Measurements from ENCODE around the gene CDKN1A. TPM values are rescaled to one million over a fixed set of nuclear protein-coding genes. Genes with fewer than 3 reads are reported as not detected.
"Not testable (repeated sequence)": the region's sequence is repeated elsewhere in the genome, so short reads cannot be mapped to it uniquely, and the experiment has no call there.

CDKN1A gene
- total and polyA plus RNA-seq, 2 donors = 13.1 to 81.2 TPM

DNA sequence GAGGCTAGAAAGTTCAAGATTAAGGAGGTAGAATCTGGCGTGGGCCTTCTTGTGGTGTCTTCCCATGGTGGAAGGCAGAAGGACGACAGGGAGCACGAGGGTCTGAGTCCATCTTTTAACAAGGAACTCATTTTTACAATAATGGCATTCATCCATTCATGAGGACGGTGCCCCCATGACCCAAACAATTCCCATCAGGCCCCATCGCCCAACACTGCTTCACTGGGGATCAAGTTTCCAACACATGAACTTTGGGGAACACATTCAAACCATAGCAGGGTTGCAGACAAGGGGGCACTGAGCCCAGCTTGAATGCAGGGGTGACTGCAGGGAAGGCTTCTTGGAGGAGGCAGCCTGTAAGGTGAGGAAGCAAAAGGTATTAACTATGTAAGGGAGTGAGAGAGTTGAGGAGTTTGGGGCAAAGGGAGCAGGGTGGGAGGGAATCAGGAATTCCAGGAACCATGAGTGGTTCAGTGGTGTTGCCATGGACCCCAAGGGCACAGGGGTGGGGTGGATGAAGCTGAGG, 24.6 kb downstream of the CDKN1A start:
- H3K36me3 ChIP-seq (ENCODE audit: control insufficient read depth in 2 of 2, insufficient read depth in 2 of 2, low read length in 1 of 2) = no peaks in the 10 kb centered on the region
- no peaks in the 10 kb centered on the region for H3K4me1 ChIP-seq (ENCODE audit: control insufficient read depth in 2 of 2, insufficient read depth in 2 of 2, low read length in 2 of 2)
- H3K27me3 ChIP-seq (ENCODE audit: control insufficient read depth in 2 of 2, insufficient read depth in 1 of 2, low read length in 1 of 2) = no peaks in the 10 kb centered on the region
- no peaks in the 10 kb centered on the region for H3K9me3 ChIP-seq (ENCODE audit: control insufficient read depth in 2 of 2, insufficient read depth in 1 of 2, low read length in 1 of 2)
- DNase-seq (ENCODE audit: low read depth in 6 of 9, low spot score in 9 of 9) = no peak
- H3K4me3 ChIP-seq (ENCODE audit: low read length in 2 of 2) = no peak overlapping the region
- H3K27ac ChIP-seq (ENCODE audit: low read depth in 1 of 2, low read length in 1 of 2) = no peak overlapping the region
- 97% methylated on average over 5 of the region's 5 CpGs for WGBS

DNA sequence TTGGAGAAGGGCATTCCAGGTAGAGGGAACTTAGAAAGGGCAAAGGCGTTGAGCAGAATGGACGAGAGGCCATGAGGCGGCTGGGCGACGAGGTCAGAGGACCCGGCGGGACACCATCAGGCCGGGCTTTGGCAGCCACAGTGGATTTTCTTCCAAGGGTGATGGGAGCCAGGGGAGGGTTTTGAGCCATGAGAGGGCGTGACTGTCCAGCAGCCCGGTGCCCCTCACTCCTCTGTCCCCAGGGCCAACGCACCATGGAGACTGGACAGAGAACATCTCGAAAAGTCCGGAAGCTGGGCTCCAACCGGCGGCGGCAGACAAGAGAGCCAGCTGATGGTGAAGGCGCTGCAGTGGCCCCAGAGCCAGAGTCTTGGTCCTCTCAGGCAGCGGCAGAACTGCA, 25.5 kb downstream of the CDKN1A start:
- Histone ChIP-seq H3K36me3 (ENCODE audit: control insufficient read depth in 2 of 2, insufficient read depth in 2 of 2, low read length in 1 of 2) (no peaks in the 10 kb centered on the region), H3K4me3 (ENCODE audit: low read length in 2 of 2) (no peak overlapping the region), H3K9me3 (ENCODE audit: control insufficient read depth in 2 of 2, insufficient read depth in 1 of 2, low read length in 1 of 2) (no peaks in the 10 kb centered on the region), H3K27me3 (ENCODE audit: control insufficient read depth in 2 of 2, insufficient read depth in 1 of 2, low read length in 1 of 2) (no peaks in the 10 kb centered on the region), H3K27ac (ENCODE audit: low read depth in 1 of 2, low read length in 1 of 2) (no peak overlapping the region), H3K4me1 (ENCODE audit: control insufficient read depth in 2 of 2, insufficient read depth in 2 of 2, low read length in 2 of 2) (no peaks in the 10 kb centered on the region)
- 97% methylated on average over 18 of the region's 18 CpGs for WGBS
- no peak for DNase-seq (ENCODE audit: low read depth in 6 of 9, low spot score in 9 of 9)

DNA sequence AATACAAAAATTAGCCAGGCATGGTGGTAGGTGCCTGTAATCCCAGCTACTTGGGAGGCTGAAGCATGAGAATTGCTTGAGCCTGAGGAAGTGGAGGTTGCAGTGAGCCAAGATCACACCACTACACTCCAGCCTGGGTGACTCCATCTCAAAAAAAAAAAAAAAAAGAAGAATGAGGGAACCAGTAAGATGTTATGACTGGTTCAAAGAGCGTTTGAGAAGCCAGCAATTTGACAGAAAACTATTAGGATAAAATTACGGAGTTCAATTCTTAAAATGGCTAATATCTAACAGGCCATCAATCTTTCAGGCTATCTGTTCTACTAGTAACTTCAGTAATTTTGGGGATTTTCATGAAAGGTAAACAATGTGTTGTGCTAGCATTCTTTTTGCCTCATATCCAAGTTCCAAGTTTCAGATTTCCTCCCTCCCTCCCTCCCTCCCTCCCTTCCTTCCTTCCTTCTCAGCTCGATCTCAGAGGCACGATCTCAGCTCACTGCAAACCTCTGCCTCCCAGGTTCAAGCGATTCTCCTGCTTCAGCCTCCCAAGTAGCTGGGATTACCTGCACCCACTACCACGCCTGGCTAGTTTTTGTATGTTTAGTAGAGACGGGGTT, 26.6 kb downstream of the CDKN1A start:
- H3K9me3 ChIP-seq (ENCODE audit: control insufficient read depth in 2 of 2, insufficient read depth in 1 of 2, low read length in 1 of 2); H3K4me3 ChIP-seq (ENCODE audit: low read length in 2 of 2); H3K27ac ChIP-seq (ENCODE audit: low read depth in 1 of 2, low read length in 1 of 2); DNase-seq (ENCODE audit: low read depth in 6 of 9, low spot score in 9 of 9); H3K27me3 ChIP-seq (ENCODE audit: control insufficient read depth in 2 of 2, insufficient read depth in 1 of 2, low read length in 1 of 2); H3K36me3 ChIP-seq (ENCODE audit: control insufficient read depth in 2 of 2, insufficient read depth in 2 of 2, low read length in 1 of 2); H3K4me1 ChIP-seq (ENCODE audit: control insufficient read depth in 2 of 2, insufficient read depth in 2 of 2, low read length in 2 of 2): not testable (repeated sequence)
- 79% methylated on average over 7 of the region's 7 CpGs for WGBS

DNA sequence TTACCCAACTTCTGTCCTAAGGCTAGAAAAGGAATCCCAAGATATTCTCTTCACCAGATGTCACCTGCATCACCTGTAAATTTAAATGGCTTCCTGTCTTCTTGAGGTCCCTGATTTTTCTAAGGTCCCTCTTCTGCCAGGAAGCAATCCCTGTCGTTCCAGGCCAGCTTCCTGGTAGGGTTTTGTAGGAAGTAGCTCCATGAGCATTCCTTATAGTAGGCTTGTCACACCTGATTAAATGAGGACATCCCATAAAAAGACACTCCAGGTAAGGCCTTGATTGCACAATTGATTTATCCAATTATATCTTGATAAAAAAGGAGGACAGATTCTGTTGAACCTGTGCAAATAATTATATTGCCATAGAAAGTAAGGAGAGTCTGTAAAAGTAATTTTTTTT, 27.8 kb downstream of the CDKN1A start:
- no peaks in the 10 kb centered on the region for H3K9me3 ChIP-seq (ENCODE audit: control insufficient read depth in 2 of 2, insufficient read depth in 1 of 2, low read length in 1 of 2)
- no peak for DNase-seq (ENCODE audit: low read depth in 6 of 9, low spot score in 9 of 9)
- 77% methylated on average over 1 of the region's 1 CpG for WGBS

DNA sequence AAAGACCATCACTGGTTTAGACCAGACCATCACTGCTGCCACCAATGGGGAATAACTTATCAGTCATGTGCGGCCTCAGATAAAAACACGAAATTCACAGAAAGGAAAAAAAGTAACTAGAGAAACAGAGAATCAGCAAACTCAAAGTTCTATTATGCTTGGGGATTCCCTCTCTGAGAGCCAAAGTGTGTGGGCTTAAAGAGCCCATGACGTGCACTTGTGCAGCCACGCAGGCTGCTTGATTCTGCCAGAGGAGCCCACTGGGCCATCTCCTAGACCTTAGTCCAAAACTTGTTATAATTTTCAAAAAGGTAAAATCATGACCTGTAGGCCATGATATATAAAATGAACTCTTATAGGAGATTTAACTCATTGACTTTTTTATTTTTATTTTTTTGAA, 34.3 kb downstream of the CDKN1A start:
- Histone ChIP-seq H3K27me3 (ENCODE audit: control insufficient read depth in 2 of 2, insufficient read depth in 1 of 2, low read length in 1 of 2) (no peaks in the 10 kb centered on the region), H3K27ac (ENCODE audit: low read depth in 1 of 2, low read length in 1 of 2) (no peak overlapping the region), H3K36me3 (ENCODE audit: control insufficient read depth in 2 of 2, insufficient read depth in 2 of 2, low read length in 1 of 2) (no peaks in the 10 kb centered on the region), H3K4me3 (ENCODE audit: low read length in 2 of 2) (no peak overlapping the region), H3K9me3 (ENCODE audit: control insufficient read depth in 2 of 2, insufficient read depth in 1 of 2, low read length in 1 of 2) (no peaks in the 10 kb centered on the region), H3K4me1 (ENCODE audit: control insufficient read depth in 2 of 2, insufficient read depth in 2 of 2, low read length in 2 of 2) (no peaks in the 10 kb centered on the region)
- WGBS = 95% methylated on average over 4 of the region's 4 CpGs
- DNase-seq (ENCODE audit: low read depth in 6 of 9, low spot score in 9 of 9) = no peak

More for the DNA sequence above, 27.8 kb downstream of the CDKN1A start:
- Histone ChIP-seq H3K36me3 (ENCODE audit: control insufficient read depth in 2 of 2, insufficient read depth in 2 of 2, low read length in 1 of 2) (no peaks in the 10 kb centered on the region), H3K27me3 (ENCODE audit: control insufficient read depth in 2 of 2, insufficient read depth in 1 of 2, low read length in 1 of 2) (no peaks in the 10 kb centered on the region), H3K4me3 (ENCODE audit: low read length in 2 of 2) (no peak overlapping the region), H3K27ac (ENCODE audit: low read depth in 1 of 2, low read length in 1 of 2) (no peak overlapping the region), H3K4me1 (ENCODE audit: control insufficient read depth in 2 of 2, insufficient read depth in 2 of 2, low read length in 2 of 2) (no peaks in the 10 kb centered on the region)

DNA sequence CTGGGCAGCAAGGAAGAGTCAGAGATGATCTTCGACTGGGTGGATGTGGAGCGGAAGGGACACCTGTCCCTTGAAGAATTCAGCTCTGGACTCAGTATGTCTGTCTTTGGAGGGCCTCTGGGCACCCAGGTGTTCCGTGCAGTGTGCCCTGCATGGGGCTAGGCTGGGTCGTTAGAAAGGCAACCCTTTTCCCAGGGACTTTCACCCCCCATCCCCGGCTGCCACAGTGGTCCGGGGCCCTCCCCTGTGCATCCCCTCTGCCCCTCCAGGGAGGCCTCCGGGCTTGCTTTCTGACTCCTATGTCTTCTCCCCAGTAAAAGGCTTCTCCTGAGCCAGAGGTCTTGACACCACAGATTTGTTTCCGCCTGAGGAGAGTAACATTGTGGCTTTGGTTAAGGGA, 35.3 kb downstream of the CDKN1A start:
- Histone ChIP-seq H3K36me3 (ENCODE audit: control insufficient read depth in 2 of 2, insufficient read depth in 2 of 2, low read length in 1 of 2) (no peaks in the 10 kb centered on the region), H3K27me3 (ENCODE audit: control insufficient read depth in 2 of 2, insufficient read depth in 1 of 2, low read length in 1 of 2) (no peaks in the 10 kb centered on the region), H3K4me3 (ENCODE audit: low read length in 2 of 2) (no peak overlapping the region), H3K4me1 (ENCODE audit: control insufficient read depth in 2 of 2, insufficient read depth in 2 of 2, low read length in 2 of 2) (no peaks in the 10 kb centered on the region), H3K27ac (ENCODE audit: low read depth in 1 of 2, low read length in 1 of 2) (no peak overlapping the region), H3K9me3 (ENCODE audit: control insufficient read depth in 2 of 2, insufficient read depth in 1 of 2, low read length in 1 of 2) (no peaks in the 10 kb centered on the region)
- DNase-seq (ENCODE audit: low read depth in 6 of 9, low spot score in 9 of 9) = no peak
- WGBS = 92% methylated on average over 8 of the region's 8 CpGs

DNA sequence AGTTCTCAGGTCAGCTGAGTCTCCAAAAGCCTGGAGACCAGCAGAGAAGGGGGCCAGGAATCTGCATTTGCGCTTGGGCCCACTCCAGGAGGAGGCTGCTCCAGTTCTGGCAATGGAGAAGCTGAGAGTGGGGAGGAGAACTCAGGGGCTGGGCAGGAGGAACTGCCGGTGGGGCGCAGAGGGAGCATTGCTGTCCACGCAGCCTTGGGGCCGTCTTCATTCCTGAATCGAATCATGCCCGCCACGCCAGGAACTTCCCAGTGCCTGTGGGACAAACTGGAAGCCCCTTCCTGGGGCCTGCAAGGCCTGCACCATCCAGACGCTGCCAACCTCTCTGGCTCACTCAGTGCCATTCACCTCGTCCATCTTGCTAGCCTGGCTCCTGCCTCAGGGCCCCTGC, 36.0 kb downstream of the CDKN1A start:
- H3K27me3 ChIP-seq (ENCODE audit: control insufficient read depth in 2 of 2, insufficient read depth in 1 of 2, low read length in 1 of 2) = no peaks in the 10 kb centered on the region
- no peak overlapping the region for H3K27ac ChIP-seq (ENCODE audit: low read depth in 1 of 2, low read length in 1 of 2)
- no peak for DNase-seq (ENCODE audit: low read depth in 6 of 9, low spot score in 9 of 9)
- no peak overlapping the region for H3K4me3 ChIP-seq (ENCODE audit: low read length in 2 of 2)
- no peaks in the 10 kb centered on the region for H3K9me3 ChIP-seq (ENCODE audit: control insufficient read depth in 2 of 2, insufficient read depth in 1 of 2, low read length in 1 of 2)
- WGBS = 94% methylated on average over 10 of the region's 10 CpGs
- H3K4me1 ChIP-seq (ENCODE audit: control insufficient read depth in 2 of 2, insufficient read depth in 2 of 2, low read length in 2 of 2) = no peaks in the 10 kb centered on the region
- no peaks in the 10 kb centered on the region for H3K36me3 ChIP-seq (ENCODE audit: control insufficient read depth in 2 of 2, insufficient read depth in 2 of 2, low read length in 1 of 2)

GRCh38 chr6:36715469-36715868, 37.0 kb downstream of the CDKN1A start:
- H3K4me3 ChIP-seq (ENCODE audit: low read length in 2 of 2) = no peak overlapping the region
- DNase-seq (ENCODE audit: low read depth in 6 of 9, low spot score in 9 of 9) = no peak
- peaks cover 0 to 3% of the 10 kb centered on the region in 2 donors for H3K4me1 ChIP-seq (ENCODE audit: control insufficient read depth in 2 of 2, insufficient read depth in 2 of 2, low read length in 2 of 2)
- no peaks in the 10 kb centered on the region for H3K27me3 ChIP-seq (ENCODE audit: control insufficient read depth in 2 of 2, insufficient read depth in 1 of 2, low read length in 1 of 2)
- H3K9me3 ChIP-seq (ENCODE audit: control insufficient read depth in 2 of 2, insufficient read depth in 1 of 2, low read length in 1 of 2) = no peaks in the 10 kb centered on the region
- H3K27ac ChIP-seq (ENCODE audit: low read depth in 1 of 2, low read length in 1 of 2) = no peak overlapping the region
- WGBS = 96% methylated on average over 7 of the region's 7 CpGs
- no peaks in the 10 kb centered on the region for H3K36me3 ChIP-seq (ENCODE audit: control insufficient read depth in 2 of 2, insufficient read depth in 2 of 2, low read length in 1 of 2)

DNA sequence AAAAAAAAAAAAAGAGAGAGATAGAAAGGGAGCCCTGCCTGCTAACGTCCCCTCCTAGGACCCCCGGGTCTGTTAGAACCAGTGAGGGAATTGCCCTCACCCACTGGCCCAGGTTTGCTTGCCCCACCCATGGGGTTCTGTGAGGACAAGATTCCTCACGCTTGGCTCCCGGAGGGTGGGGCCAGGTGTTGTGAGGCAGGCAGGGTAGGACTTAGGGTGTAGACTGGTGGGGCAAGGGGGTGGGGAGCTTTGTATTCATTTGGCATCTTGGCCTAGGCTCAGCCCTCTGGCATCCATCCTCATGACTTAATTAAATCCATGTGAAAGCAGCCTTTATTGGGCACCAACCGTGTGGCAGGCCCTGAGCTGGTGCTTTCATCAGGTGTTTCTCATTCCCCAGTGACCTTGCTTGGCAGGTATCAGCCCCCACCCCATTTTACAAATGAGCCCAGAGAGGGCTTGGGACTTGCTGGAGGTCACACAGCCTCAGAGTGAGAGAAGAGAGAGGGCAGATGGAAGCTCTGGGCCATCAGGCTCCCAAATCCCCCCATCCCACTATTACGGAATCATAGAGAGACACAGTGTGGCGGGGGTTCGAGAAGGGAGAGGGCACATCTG, 38.1 kb downstream of the CDKN1A start:
- H3K36me3 ChIP-seq (ENCODE audit: control insufficient read depth in 2 of 2, insufficient read depth in 2 of 2, low read length in 1 of 2) = no peaks in the 10 kb centered on the region
- WGBS = 97% methylated on average over 8 of the region's 8 CpGs
- no peak overlapping the region for H3K4me3 ChIP-seq (ENCODE audit: low read length in 2 of 2)
- DNase-seq (ENCODE audit: low read depth in 6 of 9, low spot score in 9 of 9) = no peak
- peaks cover 0 to 7% of the 10 kb centered on the region in 2 donors for H3K4me1 ChIP-seq (ENCODE audit: control insufficient read depth in 2 of 2, insufficient read depth in 2 of 2, low read length in 2 of 2)
- no peaks in the 10 kb centered on the region for H3K9me3 ChIP-seq (ENCODE audit: control insufficient read depth in 2 of 2, insufficient read depth in 1 of 2, low read length in 1 of 2)
- no peaks in the 10 kb centered on the region for H3K27me3 ChIP-seq (ENCODE audit: control insufficient read depth in 2 of 2, insufficient read depth in 1 of 2, low read length in 1 of 2)
- no peak overlapping the region for H3K27ac ChIP-seq (ENCODE audit: low read depth in 1 of 2, low read length in 1 of 2)

All from thymus (tissue), 11 donors.